Activated CD8-positive, alpha-beta T cell treated with anti-CD3 and anti-CD28 coated beads for 36 hours (primary cell): ENCODE measurements around the gene NR2E1. TPM values are rescaled to one million over a fixed set of nuclear protein-coding genes. Genes with fewer than 3 reads are reported as not detected.

Experiments used
- ATAC-seq: fragments of 200-7000 bp; cut with Tn5 transposase; one replicate; pipeline ENCODE4 v1.10.0; 2021; ENCODE audit warnings: mild to moderate bottlenecking, moderate library complexity
- CTCF ChIA-PET: fragments of 350-600 bp; sonication (Branson Sonifier 250); formaldehyde crosslinking; loops from one replicate; lab custom pipeline; 2021; ENCODE audit warnings: antibody characterized with exemption; lab: Charles Lee
- POLR2A ChIA-PET: fragments of 350-600 bp; sonication (Branson Sonifier 250); formaldehyde crosslinking; loops from one replicate; lab custom pipeline; 2021; ENCODE audit warnings: antibody characterized with exemption; lab: Charles Lee
- DNase-seq: peaks from one replicate; pipeline ENCODE4 v3.0.0-alpha.2; 2020
- H3K27ac Mint-ChIP-seq: one replicate; pipeline ENCODE4 v1.8.0; 2021; ENCODE audit warnings: mild to moderate bottlenecking, mixed read lengths
- H3K27me3 Mint-ChIP-seq: one replicate; pipeline ENCODE4 v1.8.0; 2021; ENCODE audit warnings: mixed read lengths
- H3K36me3 Mint-ChIP-seq: one replicate; pipeline ENCODE4 v1.8.0; 2021; ENCODE audit warnings: low read depth, mixed read lengths
- H3K4me1 Mint-ChIP-seq: one replicate; pipeline ENCODE4 v1.8.0; 2021; ENCODE audit warnings: low read depth, mixed read lengths
- H3K4me3 Mint-ChIP-seq: one replicate; pipeline ENCODE4 v1.8.0; 2021; ENCODE audit warnings: mild to moderate bottlenecking, moderate library complexity, mixed read lengths
- H3K9me3 Mint-ChIP-seq: one replicate; pipeline ENCODE4 v1.8.0; 2021; ENCODE audit warnings: mixed read lengths
- intact Hi-C: fragments of 100-400 bp; cut with micrococcal nuclease; formaldehyde crosslinking; loops from one replicate; pipeline ENCODE4 v1.10.0; 2022
- total RNA-seq, 2 experiments: library from RNA; stranded (reverse); gene quantifications; one replicate each; pipeline ENCODE4 v1.2.3, GENCODE V29; 2021
- TF ChIP-seq, protein P1 (sequence below): fragments of 200-600 bp; IDR thresholded peaks from one replicate; pipeline ENCODE4 v1.8.0; 2022; ENCODE audit warnings: antibody characterized with exemption, mild to moderate bottlenecking

Gene NR2E1
- total RNA-seq, 2 experiments from 2014 or later: not detected

DNA sequence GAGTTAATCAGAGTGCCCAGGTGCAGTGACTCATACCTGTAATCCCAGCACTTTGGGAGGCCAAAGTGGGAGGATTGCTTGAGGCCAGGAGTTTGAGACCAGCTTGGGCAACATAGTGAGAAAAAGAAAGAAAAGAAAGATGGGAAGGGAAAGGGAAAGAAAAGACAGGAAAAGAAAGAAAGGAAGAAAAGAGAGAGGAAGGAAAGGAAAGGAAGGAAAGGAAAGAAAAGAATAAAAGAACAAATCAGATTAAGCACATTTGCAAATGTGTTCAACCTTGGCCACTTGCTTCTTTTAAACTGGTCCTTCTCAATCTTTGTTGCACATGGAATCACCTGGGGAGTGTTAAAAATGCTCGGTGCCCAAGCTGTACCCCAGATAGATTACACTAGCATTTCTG lies 28.0 kb downstream of the NR2E1 start:
- H3K27ac Mint-ChIP-seq: no peak overlapping the region
- CTCF ChIA-PET: no interaction called here
- H3K4me3 Mint-ChIP-seq: no peak overlapping the region
- H3K36me3 Mint-ChIP-seq: no peaks in the 10 kb centered on the region
- no peaks in the 10 kb centered on the region for H3K4me1 Mint-ChIP-seq
- no peak for ATAC-seq
- H3K9me3 Mint-ChIP-seq: no peaks in the 10 kb centered on the region
- intact Hi-C loops: no loop called here
- DNase-seq: no peak
- POLR2A ChIA-PET: no interaction called here
- TF ChIP-seq, protein P1, sequence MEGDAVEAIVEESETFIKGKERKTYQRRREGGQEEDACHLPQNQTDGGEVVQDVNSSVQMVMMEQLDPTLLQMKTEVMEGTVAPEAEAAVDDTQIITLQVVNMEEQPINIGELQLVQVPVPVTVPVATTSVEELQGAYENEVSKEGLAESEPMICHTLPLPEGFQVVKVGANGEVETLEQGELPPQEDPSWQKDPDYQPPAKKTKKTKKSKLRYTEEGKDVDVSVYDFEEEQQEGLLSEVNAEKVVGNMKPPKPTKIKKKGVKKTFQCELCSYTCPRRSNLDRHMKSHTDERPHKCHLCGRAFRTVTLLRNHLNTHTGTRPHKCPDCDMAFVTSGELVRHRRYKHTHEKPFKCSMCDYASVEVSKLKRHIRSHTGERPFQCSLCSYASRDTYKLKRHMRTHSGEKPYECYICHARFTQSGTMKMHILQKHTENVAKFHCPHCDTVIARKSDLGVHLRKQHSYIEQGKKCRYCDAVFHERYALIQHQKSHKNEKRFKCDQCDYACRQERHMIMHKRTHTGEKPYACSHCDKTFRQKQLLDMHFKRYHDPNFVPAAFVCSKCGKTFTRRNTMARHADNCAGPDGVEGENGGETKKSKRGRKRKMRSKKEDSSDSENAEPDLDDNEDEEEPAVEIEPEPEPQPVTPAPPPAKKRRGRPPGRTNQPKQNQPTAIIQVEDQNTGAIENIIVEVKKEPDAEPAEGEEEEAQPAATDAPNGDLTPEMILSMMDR: no peak
- H3K27me3 Mint-ChIP-seq: peaks cover 10% of the 10 kb centered on the region

DNA sequence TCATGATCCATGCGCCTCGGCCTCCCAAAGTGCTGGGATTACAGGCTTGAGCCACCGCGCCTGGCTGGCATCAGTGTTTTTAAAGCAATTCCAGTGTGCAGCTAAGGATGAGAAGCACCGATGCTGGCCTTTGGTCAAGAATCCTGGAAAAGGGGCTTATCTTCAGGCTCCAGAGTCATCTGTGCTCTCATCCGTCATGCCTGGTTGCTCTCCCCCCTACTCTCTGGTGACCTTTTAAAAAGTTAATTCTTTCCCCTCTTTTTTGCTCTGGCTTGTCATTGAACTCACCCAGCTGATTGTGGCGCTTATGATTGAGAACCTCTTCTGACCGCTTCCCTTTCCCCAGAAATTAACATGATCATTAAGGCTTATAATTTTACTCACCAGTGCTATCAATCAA lies 28.7 kb downstream of the NR2E1 start:
- ChIA-PET CTCF (no interaction called here), POLR2A (no interaction called here)
- no peak overlapping the region for H3K27ac Mint-ChIP-seq
- ATAC-seq: no peak
- TF ChIP-seq, protein P1: no peak
- DNase-seq: no peak
- peaks cover 10% of the 10 kb centered on the region for H3K27me3 Mint-ChIP-seq
- intact Hi-C loops: no loop called here
- H3K36me3 Mint-ChIP-seq: no peaks in the 10 kb centered on the region
- no peak overlapping the region for H3K4me3 Mint-ChIP-seq
- H3K4me1 Mint-ChIP-seq: no peaks in the 10 kb centered on the region
- no peaks in the 10 kb centered on the region for H3K9me3 Mint-ChIP-seq

DNA sequence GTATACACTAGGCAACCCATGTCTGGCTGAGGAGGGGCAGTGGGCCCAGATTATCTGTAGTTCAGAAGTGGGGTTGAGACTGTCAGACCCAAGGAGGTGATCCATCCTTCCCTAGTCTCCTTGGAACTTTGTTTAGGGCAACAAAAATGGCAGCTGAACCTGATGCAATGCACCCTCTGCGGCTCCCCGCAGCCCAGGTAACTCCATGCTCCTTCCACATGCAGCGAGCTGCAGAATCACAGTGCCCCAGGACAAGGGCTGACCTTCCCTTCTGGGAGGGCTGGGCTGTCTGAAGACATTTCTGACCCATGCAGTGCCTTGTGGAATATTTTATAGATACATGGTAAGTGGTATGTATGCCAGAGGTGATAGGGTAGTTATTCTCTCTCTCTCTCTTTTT lies 29.4 kb downstream of the NR2E1 start:
- Mint-ChIP-seq H3K4me1 (no peaks in the 10 kb centered on the region), H3K4me3 (no peak overlapping the region), H3K36me3 (no peaks in the 10 kb centered on the region), H3K27ac (no peak overlapping the region), H3K9me3 (no peaks in the 10 kb centered on the region), H3K27me3 (peaks cover 10% of the 10 kb centered on the region)
- intact Hi-C loops: no loop called here
- TF ChIP-seq, protein P1: no peak
- ATAC-seq (no peak), DNase-seq (no peak)
- ChIA-PET CTCF (no interaction called here), POLR2A (no interaction called here)

DNA sequence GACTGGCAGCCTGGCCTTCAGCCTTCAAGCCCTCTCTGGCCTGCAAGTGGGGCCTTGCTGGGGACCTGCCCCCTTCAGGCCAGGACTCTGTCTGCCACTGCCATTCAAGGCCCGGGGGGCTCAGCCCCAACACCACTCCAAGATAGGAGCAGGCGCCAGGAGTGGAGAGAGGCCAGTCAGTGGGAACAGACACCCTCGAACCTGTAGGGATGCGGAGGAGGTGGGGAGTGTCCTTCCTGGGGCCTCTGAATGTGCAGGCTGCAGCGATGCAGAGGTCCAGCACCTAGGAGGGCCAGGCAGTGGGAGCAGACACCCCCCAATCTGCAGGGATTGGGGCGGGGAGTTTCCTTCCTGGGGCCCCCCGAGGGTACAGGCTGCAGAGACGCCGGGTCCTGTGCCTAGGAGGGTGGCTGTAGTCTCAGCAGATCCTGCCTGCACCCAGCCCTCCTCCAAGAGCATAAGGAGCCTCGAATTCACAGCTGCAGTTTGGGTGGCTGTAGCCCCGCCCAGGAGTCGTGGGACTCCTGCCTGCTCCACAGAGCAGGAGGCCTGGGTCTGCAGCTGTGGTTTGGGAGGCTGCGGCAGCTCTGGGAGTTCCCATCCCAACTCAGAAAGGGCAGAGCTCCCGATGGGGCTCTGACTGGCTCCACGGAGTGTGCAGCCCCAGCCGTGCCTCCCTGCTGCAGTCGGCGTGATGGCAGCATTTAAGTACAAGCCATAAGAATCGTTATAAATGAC lies 33.1 kb downstream of the NR2E1 start:
- intact Hi-C loops: no loop called here
- DNase-seq (no peak), ATAC-seq (no peak)
- Mint-ChIP-seq H3K9me3 (no peaks in the 10 kb centered on the region), H3K4me1 (no peaks in the 10 kb centered on the region), H3K4me3 (no peak overlapping the region), H3K27ac (no peak overlapping the region), H3K36me3 (peaks cover 3% of the 10 kb centered on the region), H3K27me3 (peaks cover 4% of the 10 kb centered on the region)
- TF ChIP-seq, protein P1: no peak
- CTCF ChIA-PET: no interaction called here
- POLR2A ChIA-PET: no interaction called here

DNA sequence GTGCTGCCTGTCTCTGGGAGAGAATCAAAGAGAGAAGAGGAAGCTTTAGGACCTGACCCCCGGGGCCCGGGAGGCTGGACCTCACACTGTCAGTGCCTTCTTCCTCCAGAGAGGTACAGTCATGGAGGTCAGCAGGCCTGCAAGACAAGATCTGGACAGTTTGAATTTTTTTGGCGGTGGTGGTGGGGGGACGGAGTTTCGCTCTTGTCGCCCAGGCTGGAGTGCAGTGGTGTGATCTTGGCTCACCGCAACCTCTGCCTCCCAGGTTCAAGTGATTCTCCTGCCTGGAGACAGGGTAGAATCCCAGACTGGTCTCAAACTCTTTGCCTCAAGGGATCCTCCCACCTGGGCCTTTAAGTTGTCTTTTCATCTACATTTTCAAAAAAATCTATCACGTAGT lies 34.4 kb downstream of the NR2E1 start:
- POLR2A ChIA-PET: no interaction called here
- no peak for DNase-seq
- H3K4me1 Mint-ChIP-seq: no peaks in the 10 kb centered on the region
- TF ChIP-seq, protein P1: no peak
- no peaks in the 10 kb centered on the region for H3K27me3 Mint-ChIP-seq
- H3K4me3 Mint-ChIP-seq: no peak overlapping the region
- H3K36me3 Mint-ChIP-seq: peaks cover 3% of the 10 kb centered on the region
- no peak overlapping the region for H3K27ac Mint-ChIP-seq
- H3K9me3 Mint-ChIP-seq: no peaks in the 10 kb centered on the region
- ATAC-seq: no peak
- intact Hi-C loops: no loop called here
- CTCF ChIA-PET: no interaction called here
